ENCODE data around the gene SLC16A3. TPM values are rescaled to one million over a fixed set of nuclear protein-coding genes. Genes with fewer than 3 reads are reported as not detected.

Gene SLC16A3
- polyA plus RNA-seq, 1 of the 3 experiments (the other 2 are of a cell fraction) = 70.7 TPM

DNA sequence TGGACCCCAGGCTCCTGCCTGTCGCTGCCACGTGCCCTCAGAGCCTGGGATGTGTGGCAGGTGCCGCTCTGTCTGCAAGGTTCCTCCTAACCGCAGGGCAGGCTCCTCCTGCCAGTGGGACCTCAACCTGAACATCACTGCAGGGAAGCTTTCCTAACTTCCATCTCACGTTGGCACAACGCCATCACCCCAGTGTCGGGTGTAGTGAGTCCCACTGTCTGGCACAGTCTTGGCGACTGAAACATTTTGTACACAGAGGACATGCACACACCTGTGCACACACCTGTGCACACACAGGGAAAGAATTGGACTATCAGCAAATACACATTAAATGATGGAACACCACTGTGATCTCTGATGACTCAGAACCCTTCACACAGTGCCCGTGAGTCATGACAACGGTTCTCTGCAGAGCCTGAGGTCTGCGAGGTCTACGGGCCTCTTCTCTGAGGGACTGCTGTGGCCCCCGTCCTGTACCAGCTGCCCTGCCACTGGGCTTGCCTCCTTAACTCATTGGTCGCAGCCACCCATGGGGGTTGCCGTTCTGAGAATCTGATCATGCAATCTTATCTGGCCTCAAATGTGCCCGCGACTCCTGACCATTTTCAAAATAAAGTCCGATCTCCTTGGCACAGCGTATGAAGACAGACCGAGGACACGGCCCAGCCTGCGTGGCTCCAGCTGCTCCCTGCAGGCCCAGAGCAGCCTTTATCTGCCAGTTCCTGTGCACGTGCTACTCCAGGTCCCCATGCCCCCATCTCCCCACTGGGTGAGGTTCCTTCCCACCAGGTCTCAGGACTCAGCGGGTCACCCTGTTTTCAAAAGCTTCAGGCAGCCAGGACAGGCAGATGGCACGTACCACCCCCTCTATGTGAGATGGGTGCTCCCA lies 23.8 kb upstream of the SLC16A3 start (continued):
- TF ChIP-seq GATA2 (CRISPR knock-in tag; IDR thresholded peaks at IDR 0.05) = peak; percentile 20; the same call in 1 of the 2 replicates
- no peak for TF ChIP-seq YY1 (IDR thresholded peaks at IDR 0.05; ENCODE audit: low read depth)
- no peak for TF ChIP-seq TEAD4 (IDR thresholded peaks at IDR 0.05; ENCODE audit: borderline replicate concordance, insufficient read depth)
- TF ChIP-seq, protein P1, sequence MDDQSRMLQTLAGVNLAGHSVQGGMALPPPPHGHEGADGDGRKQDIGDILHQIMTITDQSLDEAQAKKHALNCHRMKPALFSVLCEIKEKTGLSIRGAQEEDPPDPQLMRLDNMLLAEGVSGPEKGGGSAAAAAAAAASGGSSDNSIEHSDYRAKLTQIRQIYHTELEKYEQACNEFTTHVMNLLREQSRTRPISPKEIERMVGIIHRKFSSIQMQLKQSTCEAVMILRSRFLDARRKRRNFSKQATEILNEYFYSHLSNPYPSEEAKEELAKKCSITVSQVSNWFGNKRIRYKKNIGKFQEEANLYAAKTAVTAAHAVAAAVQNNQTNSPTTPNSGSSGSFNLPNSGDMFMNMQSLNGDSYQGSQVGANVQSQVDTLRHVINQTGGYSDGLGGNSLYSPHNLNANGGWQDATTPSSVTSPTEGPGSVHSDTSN (IDR thresholded peaks at IDR 0.05) = peak; percentile 64
- TF ChIP-seq, protein P2, sequence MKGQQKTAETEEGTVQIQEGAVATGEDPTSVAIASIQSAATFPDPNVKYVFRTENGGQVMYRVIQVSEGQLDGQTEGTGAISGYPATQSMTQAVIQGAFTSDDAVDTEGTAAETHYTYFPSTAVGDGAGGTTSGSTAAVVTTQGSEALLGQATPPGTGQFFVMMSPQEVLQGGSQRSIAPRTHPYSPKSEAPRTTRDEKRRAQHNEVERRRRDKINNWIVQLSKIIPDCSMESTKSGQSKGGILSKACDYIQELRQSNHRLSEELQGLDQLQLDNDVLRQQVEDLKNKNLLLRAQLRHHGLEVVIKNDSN (IDR thresholded peaks at IDR 0.05; ENCODE audit: borderline replicate concordance, low read depth) = no peak
- TF ChIP-seq, protein P3, sequence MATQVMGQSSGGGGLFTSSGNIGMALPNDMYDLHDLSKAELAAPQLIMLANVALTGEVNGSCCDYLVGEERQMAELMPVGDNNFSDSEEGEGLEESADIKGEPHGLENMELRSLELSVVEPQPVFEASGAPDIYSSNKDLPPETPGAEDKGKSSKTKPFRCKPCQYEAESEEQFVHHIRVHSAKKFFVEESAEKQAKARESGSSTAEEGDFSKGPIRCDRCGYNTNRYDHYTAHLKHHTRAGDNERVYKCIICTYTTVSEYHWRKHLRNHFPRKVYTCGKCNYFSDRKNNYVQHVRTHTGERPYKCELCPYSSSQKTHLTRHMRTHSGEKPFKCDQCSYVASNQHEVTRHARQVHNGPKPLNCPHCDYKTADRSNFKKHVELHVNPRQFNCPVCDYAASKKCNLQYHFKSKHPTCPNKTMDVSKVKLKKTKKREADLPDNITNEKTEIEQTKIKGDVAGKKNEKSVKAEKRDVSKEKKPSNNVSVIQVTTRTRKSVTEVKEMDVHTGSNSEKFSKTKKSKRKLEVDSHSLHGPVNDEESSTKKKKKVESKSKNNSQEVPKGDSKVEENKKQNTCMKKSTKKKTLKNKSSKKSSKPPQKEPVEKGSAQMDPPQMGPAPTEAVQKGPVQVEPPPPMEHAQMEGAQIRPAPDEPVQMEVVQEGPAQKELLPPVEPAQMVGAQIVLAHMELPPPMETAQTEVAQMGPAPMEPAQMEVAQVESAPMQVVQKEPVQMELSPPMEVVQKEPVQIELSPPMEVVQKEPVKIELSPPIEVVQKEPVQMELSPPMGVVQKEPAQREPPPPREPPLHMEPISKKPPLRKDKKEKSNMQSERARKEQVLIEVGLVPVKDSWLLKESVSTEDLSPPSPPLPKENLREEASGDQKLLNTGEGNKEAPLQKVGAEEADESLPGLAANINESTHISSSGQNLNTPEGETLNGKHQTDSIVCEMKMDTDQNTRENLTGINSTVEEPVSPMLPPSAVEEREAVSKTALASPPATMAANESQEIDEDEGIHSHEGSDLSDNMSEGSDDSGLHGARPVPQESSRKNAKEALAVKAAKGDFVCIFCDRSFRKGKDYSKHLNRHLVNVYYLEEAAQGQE (IDR thresholded peaks at IDR 0.05; ENCODE audit: low read depth, low read length) = 0 out of 2 replicates have a peak, but pooled peaks have one; percentile 20

DNA sequence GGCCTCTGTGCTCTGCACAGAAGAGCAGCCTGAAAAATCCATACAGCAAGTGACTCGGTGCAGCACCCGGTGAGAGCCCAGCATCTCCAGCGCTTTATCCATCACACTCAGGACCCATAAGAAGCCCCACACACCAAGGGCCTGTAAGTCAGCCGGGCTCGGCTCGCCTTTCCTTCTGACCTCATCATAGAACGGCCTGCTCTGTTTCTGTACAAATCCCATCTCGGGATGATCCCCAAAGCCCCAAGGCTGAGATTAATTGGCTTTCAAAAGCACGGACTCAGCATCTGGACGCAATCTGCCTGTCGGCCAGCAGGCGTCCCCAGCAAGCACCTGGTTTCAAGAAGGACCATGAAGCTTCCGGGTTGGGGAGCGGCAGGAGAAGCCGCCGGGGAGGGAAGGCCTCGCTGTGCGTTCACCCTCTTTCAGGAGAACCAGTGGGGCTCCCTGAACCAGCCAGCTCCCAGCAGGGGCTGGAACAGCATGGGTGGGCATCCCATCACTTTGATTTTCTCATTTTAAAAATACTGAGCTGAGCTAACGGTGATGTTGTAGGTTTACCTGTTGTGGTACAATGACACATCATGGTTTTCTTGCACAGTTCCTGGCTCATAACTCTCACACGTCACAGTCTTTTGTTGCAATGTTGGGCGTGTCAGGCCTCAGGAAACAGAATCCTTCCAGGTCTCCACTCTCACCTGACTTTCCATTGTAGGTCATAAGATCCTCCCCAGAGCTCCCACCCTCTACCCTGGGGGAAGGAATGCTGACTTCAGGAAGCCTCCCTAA lies 22.9 kb upstream of the SLC16A3 start:
- WGBS (ENCODE audit: low lambda C conversion rate) = 21% methylated on average over 21 of the region's 21 CpGs
- H3K27me3 ChIP-seq (ENCODE audit: insufficient read depth) = no peaks in the 10 kb centered on the region
- peaks cover 24% of the 10 kb centered on the region for H3F3A ChIP-seq (replicated peaks; ENCODE audit: insufficient read depth)
- ChIA-PET CTCF (interaction anchor here (0.6 to 4.0 kb wide), 52 partner anchors 9 to 540 kb away, joined by 3 to 37 read pairs (median 4); partner anchors contain the start of genes CCDC137, CD7, DCXR and FASN), POLR2A (interaction anchor here (0.5 to 1.0 kb wide), 3 partner anchors 29 to 107 kb away, joined by 3 read pairs; no protein-coding TSS in a partner anchor)
- H3K9me2 ChIP-seq = no peaks in the 10 kb centered on the region
- peak overlapping the region; percentile 73; the same call in 1 of the 2 replicates for H2AFZ ChIP-seq (ENCODE audit: low read depth)
- peak overlapping the region; percentile 20; the same call in 1 of the 2 replicates for H3K9ac ChIP-seq
- 0 out of 2 replicates have a peak, but pooled peaks cover 3% of the 10 kb centered on the region for H4K20me1 ChIP-seq (ENCODE audit: insufficient read depth)
- H3K4me3 ChIP-seq (ENCODE audit: low read depth in 2 of 2, low read length in 1 of 2) = peak overlapping the region in 1 of 2 experiments; percentile 8; a peak in 1 of 4 replicates
- peaks cover 10 to 16% of the 10 kb centered on the region in 2 experiments for H3K36me3 ChIP-seq (replicated peaks in 1 of 2; ENCODE audit: control insufficient read depth in 1 of 2, insufficient read depth in 2 of 2, low read length in 1 of 2)
- no peaks in the 10 kb centered on the region for H3K9me3 ChIP-seq
- H3K27ac ChIP-seq (ENCODE audit: low read depth in 2 of 2, low read length in 1 of 2) = peak overlapping the region; percentile 64 to 70
- DNase-seq = peak; percentile 92
- H3K4me1 ChIP-seq (ENCODE audit: control insufficient read depth in 1 of 2, insufficient read depth in 2 of 2, low read depth in 1 of 2, low read length in 1 of 2) = peaks cover 15 to 19% of the 10 kb centered on the region in 2 experiments; a peak in 3 of 4 replicates
- H3K4me2 ChIP-seq = peak overlapping the region; percentile 54
- H3K79me2 ChIP-seq (ENCODE audit: insufficient read depth) = peaks cover 30% of the 10 kb centered on the region
- TF ChIP-seq MEF2A (IDR thresholded peaks at IDR 0.05; ENCODE audit: borderline replicate concordance, low read depth) (no peak), NFIC (IDR thresholded peaks at IDR 0.05; ENCODE audit: borderline replicate concordance) (no peak), TCF12 (IDR thresholded peaks at IDR 0.05) (peak; percentile 71), RAD21 (IDR thresholded peaks at IDR 0.05; ENCODE audit: low read length) (peak; percentile 64), FOXJ3 (CRISPR knock-in tag; IDR thresholded peaks at IDR 0.05) (no peak), FOXM1 (IDR thresholded peaks at IDR 0.05; ENCODE audit: low read depth) (no peak), TAF1 (IDR thresholded peaks at IDR 0.05; ENCODE audit: borderline replicate concordance, low read depth, low read length) (peak; percentile 50; the same call in 1 of the 2 replicates), MXI1 (IDR thresholded peaks at IDR 0.05; ENCODE audit: low read depth, low read length) (peak; percentile 47; the same call in 1 of the 2 replicates), GABPA (IDR thresholded peaks at IDR 0.05; ENCODE audit: low read depth) (no peak), FOSL2 (IDR thresholded peaks at IDR 0.05; ENCODE audit: borderline replicate concordance, low read depth) (no peak; the same call in 1 of the 2 replicates), EZH2phosphoT487 (IDR thresholded peaks at IDR 0.05; ENCODE audit: borderline replicate concordance, low read depth) (no peak), JUND (IDR thresholded peaks at IDR 0.05) (no peak)
- TF ChIP-seq, protein P2 (IDR thresholded peaks at IDR 0.05; ENCODE audit: borderline replicate concordance, low read depth) = no peak
- TF ChIP-seq, protein P4, sequence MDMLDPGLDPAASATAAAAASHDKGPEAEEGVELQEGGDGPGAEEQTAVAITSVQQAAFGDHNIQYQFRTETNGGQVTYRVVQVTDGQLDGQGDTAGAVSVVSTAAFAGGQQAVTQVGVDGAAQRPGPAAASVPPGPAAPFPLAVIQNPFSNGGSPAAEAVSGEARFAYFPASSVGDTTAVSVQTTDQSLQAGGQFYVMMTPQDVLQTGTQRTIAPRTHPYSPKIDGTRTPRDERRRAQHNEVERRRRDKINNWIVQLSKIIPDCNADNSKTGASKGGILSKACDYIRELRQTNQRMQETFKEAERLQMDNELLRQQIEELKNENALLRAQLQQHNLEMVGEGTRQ (IDR thresholded peaks at IDR 0.05; ENCODE audit: borderline replicate concordance, low read depth, low read length) = 0 out of 2 replicates have a peak, but pooled peaks have one; percentile 5
- TF ChIP-seq, protein P5, sequence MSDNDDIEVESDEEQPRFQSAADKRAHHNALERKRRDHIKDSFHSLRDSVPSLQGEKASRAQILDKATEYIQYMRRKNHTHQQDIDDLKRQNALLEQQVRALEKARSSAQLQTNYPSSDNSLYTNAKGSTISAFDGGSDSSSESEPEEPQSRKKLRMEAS (IDR thresholded peaks at IDR 0.05; ENCODE audit: low read depth) = peak; percentile 87

Measured in SK-N-SH (cell line).